ENCODE measurements around the gene KIFC1.

The KIFC1 gene

DNA sequence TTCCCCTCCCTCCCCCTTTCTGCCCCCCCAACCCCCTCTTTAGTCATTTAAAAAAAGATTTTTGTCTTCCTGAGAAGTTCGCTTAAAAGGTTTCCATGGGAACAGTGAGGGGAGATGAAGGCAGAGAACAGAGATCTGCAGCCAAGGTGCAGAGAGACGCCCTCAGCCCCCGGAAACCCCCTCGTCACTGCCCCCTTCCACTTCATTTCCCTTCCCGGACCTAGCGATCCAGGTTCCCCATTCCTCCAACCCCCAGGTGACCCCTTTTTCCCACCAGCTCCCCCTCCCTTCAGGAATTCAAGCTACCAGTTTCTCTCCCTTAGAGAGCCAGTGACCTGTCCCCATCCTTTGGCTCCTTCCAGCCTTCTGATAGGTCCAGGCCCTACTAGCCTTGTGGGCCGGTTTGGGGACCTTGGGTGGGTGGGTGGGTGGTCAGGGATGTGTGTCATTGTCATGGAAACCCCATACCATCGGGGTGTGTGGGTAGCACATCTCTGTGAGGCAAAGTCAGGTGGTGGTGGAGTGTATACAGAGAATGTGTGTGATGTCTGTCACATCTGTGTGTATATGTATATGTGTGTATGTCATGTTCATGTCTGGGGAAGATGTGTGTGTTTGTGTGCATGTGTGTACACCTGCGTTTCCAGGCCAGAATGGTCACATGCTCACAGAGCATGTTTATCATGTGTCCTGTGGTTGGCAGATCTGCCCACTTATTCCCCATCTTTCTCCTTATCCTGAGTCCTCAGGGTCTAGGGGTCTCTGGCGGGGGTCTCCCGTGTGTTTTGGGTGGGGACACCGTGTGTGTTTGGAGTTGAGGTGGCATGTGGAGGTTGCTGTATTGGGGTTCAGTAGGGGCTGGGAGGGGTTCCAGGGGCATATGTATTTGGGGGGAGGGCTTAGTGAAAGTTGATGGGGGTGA is 35.2 kb downstream of the KIFC1 start:
- no peak for DNase-seq (ENCODE audit: low read depth)

DNA sequence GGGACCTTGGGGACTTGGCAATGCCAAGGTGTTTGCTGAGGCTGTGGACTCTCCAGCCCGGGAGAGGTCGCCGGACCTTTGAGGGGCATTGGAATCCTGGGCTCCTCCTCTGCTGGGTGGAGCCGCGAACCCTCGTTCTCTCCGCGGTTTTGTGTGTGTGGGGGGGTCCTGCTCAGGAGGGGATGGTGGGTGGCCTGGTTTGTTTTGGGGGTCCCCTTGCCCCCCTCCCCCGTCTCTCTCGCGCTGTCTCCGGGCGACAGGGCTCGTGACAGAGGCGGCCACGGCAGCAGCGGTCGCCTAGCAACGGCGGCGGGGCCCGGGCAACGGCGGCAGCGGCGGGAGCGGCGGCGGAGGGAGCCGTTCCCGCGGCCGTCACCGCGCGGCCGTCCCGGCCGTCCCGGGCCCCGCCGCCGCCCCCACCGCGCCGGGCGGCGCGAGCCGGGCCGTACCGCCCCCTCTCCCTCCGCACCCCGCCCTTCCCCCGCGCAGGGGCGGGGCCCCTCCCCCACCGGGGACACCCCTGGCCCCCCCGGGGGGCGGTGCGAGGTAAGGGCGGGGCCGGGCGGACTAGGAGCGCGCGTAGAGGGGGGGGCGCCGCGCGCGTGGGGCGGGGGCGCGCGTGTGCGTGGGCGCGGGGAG is 36.1 kb downstream of the KIFC1 start:
- no peak for DNase-seq (ENCODE audit: low read depth)

DNA sequence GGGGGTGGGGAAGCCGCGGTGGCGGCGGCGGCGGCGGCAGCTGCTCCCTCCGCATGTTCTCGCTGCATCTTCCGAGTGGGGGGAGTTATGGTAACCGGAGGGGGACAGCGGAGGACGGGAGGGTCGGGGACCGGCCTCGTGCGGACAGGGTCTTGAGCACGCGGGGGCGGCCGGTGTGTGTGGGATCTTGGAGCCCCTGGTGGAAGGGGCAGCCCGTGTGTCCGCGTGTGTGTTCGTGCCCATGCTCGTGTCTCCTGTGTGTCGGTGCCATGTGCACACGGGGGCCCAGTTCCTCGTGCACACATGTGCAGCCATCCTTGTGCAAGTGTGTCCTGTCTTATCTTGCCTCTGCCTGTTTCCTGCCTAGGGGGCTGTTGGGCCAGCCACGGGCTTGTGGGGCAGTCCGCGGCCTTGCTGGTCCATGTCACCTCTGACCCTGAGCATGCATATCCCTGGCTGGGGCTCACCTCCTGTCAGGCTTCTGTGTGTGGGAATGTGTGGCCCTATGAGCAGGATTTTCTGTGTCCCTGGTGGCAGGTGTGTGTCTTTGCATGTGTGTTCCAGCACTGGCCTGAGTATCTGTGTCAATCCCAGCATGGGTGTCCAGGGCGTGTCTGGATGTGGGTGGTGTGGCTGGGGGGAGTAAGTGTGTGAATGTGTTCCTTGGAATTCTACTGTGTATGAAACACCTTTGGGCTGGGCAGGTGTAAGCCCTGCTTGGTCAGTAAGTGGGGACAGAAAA is 36.8 kb downstream of the KIFC1 start:
- no peak for DNase-seq (ENCODE audit: low read depth)

GRCh38 chr6:33428966-33429749 is 37.5 kb downstream of the KIFC1 start:
- DNase-seq (ENCODE audit: low read depth) = no peak

GRCh38 chr6:33429750-33430052 is 38.1 kb downstream of the KIFC1 start:
- no peak for DNase-seq (ENCODE audit: low read depth)

DNA sequence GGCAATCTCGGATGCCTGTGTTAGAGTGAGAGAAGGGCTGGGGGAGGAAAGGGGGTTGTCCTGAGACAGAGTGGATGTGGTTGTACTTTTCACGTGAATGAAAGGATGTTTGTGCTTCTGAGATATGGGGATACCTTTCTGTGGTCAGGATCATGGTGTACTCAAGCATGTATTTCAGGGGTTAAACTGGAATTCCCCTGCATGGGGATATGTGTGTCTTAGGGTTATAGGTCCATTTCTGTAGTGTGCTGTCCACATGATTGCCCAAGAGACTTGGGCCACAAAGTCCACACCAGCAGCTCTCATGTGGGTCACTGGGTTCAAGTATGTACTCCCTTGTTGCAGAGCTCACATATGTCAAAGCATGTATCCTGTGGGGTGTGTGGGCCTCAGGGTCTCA is 38.7 kb downstream of the KIFC1 start:
- no peak for DNase-seq (ENCODE audit: low read depth)

DNA sequence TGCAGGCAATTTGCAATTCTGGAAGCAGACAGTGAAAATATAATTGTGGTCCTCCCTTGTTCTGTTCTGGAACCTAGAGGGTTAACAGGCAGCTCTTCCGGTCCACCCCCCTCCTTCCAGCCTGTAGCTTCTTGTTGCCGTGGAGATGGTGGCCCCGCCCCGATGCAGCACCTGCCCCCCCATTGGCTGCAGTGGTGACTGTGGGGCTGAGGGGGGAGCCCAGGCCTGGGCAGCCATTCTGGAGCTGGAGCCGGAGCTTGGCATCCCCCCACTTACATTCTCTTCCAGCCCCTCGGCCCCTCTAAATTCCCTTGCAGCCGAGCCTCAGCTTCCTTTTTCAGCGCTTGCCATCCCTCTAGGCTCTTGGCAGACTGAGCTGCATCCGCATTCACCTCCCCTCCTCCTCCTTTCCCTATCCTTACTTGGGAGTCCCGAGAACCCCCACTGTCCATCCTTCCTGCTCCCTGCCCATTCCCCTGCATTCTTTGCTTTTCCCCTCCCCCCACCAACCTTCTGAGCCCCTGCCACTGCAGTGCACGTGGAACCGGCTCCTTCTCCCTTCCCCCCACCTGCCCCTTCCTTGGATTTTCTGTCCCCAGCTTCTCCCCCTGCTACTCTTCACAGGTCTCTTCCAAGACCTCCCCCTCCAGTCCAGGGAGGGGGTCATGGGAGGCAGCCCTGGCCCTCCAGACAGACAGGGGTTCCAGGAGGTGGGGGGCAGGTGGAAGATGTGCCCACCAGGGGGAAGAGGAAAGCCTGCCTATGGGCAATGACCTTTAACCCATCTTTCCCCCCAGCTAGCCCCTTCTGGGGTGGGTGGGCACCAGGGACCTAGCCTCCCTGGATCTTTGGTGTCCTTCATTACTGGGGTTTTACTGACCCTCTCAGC is 39.6 kb downstream of the KIFC1 start:
- DNase-seq (ENCODE audit: low read depth) = peak; percentile 39

GRCh38 chr6:33431880-33432541 is 40.4 kb downstream of the KIFC1 start:
- DNase-seq (ENCODE audit: low read depth) = no peak

DNA sequence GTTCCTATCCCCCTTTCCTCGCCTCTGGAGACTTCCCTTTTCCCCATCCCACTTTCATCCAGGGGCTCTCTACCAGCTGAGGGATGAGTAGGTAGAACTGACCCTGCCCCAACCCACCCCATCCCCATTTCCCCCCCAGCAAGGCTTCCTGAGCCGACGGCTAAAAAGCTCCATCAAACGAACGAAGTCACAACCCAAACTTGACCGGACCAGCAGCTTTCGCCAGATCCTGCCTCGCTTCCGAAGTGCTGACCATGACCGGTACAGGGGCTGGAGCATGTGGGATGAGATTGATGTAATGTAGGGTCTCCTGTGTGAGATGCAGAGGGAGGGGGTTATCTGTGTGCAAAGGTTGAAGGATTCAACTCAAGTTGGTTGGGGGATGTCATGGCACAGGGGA is 40.9 kb downstream of the KIFC1 start:
- DNase-seq (ENCODE audit: low read depth) = no peak

GRCh38 chr6:33433001-33433543 is 41.4 kb downstream of the KIFC1 start:
- no peak for DNase-seq (ENCODE audit: low read depth)

DNA sequence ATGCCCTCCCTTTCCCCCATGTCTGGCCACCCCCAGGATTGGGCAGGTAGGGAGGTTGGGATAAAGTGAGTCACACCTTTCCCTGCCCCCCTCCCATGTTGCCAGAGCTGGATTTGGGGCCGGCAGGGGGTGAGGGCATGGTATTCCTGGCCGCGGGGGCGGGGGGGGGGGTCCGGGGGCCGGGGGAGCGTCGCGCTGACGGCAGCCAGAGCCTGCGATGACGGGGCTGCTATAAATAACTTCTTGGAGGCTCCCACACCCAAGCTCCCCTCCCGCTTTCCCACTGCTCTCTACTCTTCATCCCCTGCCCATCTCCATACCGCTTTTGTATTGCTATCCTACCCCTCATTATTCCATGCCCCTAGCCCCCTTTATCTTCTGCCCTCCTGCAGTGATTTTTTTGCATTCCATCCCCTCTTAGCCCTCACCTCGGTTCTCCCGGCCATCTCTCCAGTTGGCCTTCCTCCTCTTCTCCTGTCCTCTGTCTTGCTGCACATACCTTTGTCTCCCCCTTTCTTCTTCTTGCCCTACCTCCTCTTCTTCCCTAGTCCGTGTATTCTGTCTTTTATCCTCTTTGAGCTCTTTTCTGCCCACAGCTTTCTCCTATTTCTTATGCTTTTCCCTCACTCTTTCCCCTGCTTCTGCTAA is 42.0 kb downstream of the KIFC1 start:
- no peak for DNase-seq (ENCODE audit: low read depth)

- DNase-seq (ENCODE audit: low read depth) = no peak
These were observed 43.3 kb downstream of the KIFC1 start for GRCh38 chr6:33434961-33435360.

- DNase-seq (ENCODE audit: low read depth) = no peak
These were observed 46.0 kb downstream of the KIFC1 start for GRCh38 chr6:33437666-33438065.

DNA sequence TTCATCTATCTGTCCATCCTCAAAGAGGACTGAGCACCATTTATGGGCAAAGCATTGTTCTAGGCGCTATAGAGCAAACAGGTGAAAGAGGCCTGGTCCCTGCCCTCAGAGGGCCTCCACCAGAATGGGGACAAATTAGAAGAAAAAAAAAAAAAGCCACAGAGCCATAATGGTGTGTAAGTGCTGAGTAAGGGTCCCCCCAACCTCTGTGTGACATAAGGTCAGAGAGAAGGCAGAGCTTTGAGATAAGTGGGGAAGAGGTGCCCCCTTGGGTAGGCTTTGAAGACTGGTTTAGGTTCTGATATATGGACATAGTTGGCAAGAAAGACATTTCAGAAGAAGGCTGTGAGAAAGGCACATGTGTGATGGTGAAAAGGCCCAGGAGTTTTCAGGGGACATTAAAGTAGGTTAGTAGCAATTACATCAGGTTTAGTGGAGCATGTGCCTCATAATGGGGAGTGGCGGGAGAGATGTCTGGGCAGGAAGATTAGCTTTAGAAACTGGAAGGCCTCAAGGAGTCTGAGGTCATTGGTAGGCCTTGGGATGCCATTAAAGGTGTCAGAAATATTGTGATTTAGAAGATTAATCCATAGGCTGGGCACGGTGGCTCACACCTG is 47.5 kb downstream of the KIFC1 start:
- no peak for DNase-seq (ENCODE audit: low read depth)

DNA sequence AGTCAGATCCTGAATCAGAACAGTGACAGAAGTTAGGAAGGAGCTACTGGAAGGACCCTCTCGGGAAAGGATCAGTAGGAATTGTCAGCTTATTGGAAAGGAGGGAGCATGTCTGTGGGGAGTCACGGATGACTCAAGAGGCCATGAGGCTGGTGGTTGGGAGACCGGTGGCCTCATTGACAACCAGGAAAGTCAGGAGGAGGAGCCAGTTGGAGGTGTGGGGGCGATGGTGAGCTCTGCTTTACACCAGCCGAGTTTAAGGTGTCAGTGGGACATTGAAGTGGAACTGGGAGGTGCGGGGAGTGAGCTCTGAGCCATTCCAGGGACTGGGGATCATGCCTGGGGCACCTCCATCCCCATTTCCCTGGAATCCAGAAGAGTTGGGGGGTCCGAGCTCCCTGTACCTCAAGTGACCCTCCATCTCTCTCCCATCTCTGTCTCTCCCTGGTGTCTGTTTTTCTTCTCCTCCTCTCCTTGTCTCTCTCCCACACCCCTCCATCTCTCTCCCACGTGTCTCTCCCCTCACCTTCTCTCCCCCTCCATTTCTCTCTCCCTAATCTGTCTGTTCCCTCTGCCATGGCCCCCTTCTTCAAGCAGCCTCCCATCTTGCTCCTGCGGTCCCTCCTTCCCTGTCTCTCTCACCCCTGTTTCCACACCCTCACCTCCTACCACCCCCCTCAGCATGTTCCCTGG is 48.5 kb downstream of the KIFC1 start:
- no peak for DNase-seq (ENCODE audit: low read depth)

DNA sequence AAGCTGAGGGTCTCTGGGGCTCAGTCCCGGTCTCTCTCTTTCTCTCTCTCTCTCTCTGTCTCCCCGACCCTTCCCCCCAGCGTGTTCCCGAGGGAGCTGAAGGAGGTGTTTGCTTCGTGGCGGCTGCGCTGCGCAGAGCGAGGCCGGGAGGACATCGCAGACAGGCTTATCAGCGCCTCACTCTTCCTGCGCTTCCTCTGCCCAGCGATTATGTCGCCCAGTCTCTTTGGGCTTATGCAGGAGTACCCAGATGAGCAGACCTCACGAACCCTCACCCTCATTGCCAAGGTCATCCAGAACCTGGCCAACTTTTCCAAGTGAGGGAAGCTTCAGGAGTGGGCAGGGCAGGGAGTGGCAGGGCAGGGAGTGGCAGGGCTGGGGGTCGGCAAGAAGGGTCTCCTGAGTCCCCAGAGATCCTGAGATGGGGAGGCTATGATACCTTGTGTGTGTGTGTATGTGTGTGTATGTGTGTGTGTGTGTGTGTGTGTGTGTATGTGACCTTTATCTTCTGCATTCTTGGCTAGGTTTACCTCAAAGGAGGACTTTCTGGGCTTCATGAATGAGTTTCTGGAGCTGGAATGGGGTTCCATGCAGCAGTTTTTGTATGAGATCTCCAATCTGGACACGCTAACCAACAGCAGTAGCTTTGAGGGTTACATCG is 49.2 kb downstream of the KIFC1 start:
- DNase-seq (ENCODE audit: low read depth) = no peak

DNA sequence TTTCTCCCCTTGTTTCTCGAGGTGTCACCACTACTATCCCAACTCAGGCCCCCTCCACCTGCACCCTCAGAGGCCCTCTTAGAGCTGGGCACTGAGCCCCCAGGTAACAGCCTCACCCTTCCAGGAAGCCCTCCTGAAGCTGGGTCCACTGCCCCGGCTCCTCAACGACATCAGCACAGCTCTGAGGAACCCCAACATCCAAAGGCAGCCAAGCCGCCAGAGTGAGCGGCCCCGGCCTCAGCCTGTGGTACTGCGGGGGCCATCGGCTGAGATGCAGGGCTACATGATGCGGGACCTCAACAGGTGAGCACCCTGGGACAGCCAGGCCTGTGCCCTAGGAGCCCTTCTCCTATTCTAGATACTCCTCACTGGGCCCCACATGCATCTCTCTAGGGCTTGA is 49.8 kb downstream of the KIFC1 start:
- DNase-seq (ENCODE audit: low read depth) = no peak

DNA sequence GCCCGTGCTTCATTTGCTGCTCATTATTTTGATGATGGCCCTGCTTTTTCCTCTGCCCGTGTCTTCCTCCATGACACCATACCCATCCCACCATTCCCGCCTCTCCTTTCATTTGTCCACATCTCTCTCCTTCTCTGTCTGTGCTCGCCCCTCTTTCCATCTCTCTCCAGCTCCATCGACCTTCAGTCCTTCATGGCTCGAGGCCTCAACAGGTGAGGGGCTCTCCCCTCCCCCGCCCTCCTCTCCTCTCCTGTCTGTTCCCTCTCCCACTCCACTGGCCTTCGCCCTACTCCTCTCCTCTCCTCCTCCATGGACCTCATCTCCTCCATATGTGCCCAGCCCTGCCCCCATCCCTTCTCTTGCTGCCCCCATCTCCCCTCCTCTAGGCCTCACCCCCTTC is 50.7 kb downstream of the KIFC1 start:
- DNase-seq (ENCODE audit: low read depth) = no peak

Measured in fibroblast of the conjunctiva (primary cell).